ENCODE measurements around the gene SWI5. TPM values are rescaled to one million over a fixed set of nuclear protein-coding genes. Genes with fewer than 3 reads are reported as not detected.

The SWI5 gene
- total RNA-seq, 2 experiments from 2014 or later, result 18.1 to 19.5 TPM

GRCh38 chr9:128249908-128250838 lies 25.9 kb upstream of the SWI5 start:
- POLR2A ChIA-PET, result interaction anchor here (0.7 to 1.0 kb wide), 2 partner anchors 31 to 353 kb away, joined by 4 to 5 read pairs; no protein-coding TSS in a partner anchor
- CTCF ChIA-PET, result interaction anchor here (0.8 to 1.2 kb wide), 3 partner anchors 11 to 112 kb away, joined by 3 to 4 read pairs (median 3); no protein-coding TSS in a partner anchor

DNA sequence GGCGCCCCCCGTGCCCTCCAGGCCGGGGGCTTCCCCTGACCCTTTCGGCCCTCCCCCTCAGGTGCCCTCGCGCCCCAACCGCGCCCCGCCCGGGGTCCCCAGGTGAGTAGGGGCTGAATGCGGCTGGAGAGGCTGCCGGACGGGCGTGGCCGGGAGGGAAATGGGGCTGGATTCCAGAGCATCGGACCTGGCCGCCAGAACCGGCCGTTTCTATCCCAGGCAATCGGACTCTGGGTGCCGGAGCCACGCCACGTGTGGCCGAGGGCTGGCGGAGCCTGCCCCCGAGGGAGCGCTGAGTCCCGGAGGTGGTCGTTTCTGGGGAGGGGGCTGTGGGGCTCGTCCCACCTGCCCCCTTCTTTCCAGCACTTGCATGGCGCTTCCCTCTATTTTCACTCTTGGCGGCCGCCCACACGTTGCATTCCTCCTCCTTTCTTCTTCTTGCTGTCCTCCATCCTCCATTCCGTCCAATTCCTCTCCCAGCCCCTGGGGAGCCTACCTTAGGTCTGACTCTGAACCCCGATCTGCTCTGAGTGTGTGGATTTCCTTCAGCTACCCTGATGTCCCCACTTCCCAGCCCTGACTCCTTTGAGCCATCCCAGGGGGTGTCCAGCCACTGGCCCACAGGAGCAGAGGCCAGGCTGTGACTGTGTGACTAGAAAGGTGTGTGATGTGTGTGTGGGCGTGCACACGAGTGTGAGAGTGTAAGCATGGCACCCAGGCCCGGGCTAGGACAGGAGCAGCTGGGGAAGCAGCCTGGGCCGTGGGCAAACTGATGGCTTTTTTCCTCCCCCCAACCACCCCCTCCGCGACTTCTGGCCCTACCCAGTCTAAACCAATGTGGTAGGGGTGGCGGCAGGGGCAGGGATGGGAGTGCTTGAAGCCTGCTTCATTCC lies 25.0 kb upstream of the SWI5 start:
- POLR2A ChIA-PET, result interaction anchor here (1.0 kb wide), 1 partner anchor 32 kb away, joined by 5 read pairs; no protein-coding TSS in a partner anchor
- CTCF ChIA-PET, result interaction anchor here (1.1 to 1.3 kb wide), 3 partner anchors 17 to 61 kb away, joined by 3 to 4 read pairs (median 3); no protein-coding TSS in a partner anchor

GRCh38 chr9:128251732-128252100 lies 24.4 kb upstream of the SWI5 start:
- CTCF ChIA-PET, result interaction anchor here (1.3 kb wide), 3 partner anchors 16 to 61 kb away, joined by 3 to 4 read pairs (median 3); no protein-coding TSS in a partner anchor
- POLR2A ChIA-PET, result no interaction called here

- ChIA-PET POLR2A (interaction anchor here (0.5 kb wide), 1 partner anchor 61 kb away, joined by 3 read pairs; no protein-coding TSS in a partner anchor), CTCF (interaction anchor here (1.3 kb wide), 3 partner anchors 15 to 62 kb away, joined by 3 to 4 read pairs (median 3); no protein-coding TSS in a partner anchor)
Observed at GRCh38 chr9:128252317-128253139, 23.5 kb upstream of the SWI5 start.

DNA sequence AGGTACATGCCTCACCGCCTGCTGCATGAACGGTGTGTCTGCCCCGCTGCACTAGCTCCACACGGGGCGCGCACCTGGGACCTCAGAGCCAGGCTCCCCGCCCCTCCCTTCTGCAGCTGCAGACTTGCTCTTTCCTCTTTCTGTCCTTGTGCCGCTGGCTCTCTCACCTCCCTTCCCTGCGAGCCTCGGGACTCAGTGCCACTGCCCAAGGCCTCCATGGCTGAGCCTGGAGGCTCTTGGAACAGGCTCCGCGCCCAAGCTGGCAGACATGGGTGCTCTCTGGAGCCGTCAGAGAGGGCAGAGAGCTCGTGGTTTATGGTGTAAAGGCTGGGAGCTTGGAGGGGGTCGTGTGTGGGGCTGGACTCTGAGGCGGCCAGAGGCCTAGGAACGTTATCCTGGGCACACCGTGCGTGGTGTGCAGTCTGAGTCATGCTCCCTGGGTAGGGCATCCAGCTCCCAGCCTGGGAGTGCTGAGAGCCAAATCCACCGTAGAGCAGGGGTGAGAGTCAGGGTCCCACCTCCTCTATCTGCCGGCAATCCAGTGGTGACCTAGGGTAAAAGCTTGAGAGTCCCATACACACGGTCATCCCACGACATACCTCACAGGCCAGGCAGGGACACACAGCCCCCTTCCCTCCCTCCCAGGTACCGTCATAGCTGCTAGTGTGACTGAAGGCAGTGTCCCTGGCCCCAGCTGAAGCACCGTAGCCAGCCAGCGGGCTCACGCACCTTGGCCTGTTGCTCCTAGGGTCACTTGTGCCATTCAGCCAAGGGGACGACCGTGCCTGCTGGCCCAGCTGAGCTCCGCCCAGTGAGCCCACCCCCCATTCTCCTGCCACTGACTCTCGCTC lies 22.7 kb upstream of the SWI5 start:
- ChIA-PET POLR2A (no interaction called here), CTCF (interaction anchor here (0.6 to 1.3 kb wide), 2 partner anchors 9 to 19 kb away, joined by 3 to 4 read pairs; no protein-coding TSS in a partner anchor)

- ChIA-PET POLR2A (no interaction called here), CTCF (interaction anchor here (0.6 kb wide), 1 partner anchor 8 kb away, joined by 4 read pairs; no protein-coding TSS in a partner anchor)
Observed at GRCh38 chr9:128253991-128254346, 22.1 kb upstream of the SWI5 start.

DNA sequence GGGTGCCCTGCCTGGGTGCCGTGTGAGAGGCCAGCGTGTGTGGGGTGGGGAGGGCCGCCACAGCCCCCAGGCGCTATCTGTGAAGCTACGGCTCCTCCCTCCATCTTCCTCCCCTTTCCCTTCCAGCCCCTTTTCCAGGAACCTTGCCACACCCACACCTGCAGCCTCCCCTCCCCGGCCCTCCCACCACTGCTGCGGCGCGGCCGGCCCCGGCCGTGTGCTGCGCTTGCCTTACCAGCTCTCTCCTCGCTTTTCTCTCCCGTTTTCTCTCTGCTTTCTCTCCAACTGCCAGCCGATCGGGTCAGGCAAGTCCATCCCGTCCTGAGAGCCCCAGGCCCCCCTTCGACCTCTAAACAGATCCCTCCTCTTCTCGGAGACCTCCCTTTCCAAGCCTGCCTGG lies 21.7 kb upstream of the SWI5 start:
- ChIA-PET POLR2A (no interaction called here), CTCF (no interaction called here)

GRCh38 chr9:128254855-128255759 lies 21.0 kb upstream of the SWI5 start:
- ChIA-PET CTCF (interaction anchor here (0.6 to 0.9 kb wide), 4 partner anchors 15 to 103 kb away, joined by 3 read pairs; no protein-coding TSS in a partner anchor), POLR2A (no interaction called here)

DNA sequence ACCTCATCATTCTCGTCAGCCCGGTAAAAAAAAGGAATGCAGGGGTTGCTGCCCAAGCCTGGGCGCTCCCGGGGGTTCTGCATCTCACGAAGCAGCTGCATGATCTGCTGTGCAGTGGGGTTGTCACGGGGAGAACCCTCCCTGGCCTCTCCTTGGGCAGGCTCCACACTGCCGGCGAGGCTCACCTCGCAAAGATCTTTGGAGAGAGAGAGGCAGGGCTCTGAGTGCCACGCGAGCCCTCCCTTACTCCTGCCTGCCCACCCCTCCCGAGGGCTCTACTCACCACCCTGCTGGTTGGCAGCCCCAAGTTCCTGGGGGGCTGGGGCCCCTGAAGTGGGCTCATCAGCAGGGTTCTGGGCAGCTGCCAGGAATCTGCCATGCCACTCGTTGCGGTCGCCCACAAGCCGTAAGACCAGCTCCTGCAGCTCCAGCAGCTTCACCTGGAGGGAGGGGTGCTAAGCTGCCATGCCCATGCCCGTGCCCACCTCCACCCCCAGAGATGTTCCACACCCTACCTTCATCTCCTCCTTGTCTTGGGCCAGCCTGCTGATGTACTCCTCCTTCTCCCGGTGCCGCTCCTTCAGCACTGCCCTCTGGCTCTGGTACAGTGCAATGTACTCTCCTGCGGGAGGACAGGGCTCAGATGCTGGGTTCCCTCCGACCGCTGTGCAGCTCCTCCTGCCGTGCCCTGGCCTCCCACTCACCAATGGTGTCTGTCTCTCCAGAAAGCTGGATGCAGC lies 18.8 kb upstream of the SWI5 start:
- ChIA-PET POLR2A (no interaction called here), CTCF (no interaction called here)

DNA sequence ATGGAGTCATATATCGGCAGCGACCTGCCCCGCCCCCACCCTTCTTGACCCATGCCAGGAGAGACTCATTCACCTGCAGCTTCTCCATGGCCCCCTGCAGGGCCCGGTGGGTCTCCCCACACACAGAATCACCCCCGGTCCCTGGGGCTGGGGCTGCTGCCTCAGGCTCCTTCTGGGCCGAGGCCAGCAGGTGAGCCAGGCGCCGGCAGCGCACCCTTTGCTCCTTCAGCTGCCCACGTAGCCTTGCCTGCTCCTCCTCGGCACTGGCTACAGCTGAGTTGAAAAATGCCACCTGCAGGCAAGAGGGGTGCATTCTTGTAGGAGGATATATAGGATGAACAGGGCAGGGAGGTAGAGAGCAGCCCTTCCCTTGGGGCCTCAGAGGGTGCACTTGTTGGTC lies 18.2 kb upstream of the SWI5 start:
- ChIA-PET CTCF (no interaction called here), POLR2A (no interaction called here)

DNA sequence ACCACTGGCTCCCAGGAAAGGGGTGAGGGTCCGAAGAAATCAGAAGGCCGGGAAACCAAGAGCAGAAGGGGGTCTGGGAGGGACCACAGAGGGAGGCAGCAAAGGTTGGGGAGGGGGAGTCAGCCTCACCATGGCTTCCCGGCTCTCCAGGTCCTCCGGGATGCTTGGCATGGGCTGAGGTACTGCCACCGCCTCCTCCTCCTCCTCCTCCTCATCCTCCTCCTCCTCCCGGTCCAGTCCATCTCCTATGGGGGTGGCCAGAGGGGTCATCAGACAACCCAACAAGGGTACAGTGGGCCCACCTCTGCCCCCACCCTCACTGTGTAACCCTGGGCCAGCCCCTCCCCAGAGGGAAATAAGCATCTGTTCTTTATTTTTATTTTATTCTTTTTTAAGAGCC lies 17.8 kb upstream of the SWI5 start:
- CTCF ChIA-PET, result no interaction called here

GRCh38 chr9:128259156-128259555 lies 16.9 kb upstream of the SWI5 start:
- POLR2A ChIA-PET, result no interaction called here
- CTCF ChIA-PET, result no interaction called here

More for the DNA sequence above, 17.8 kb upstream of the SWI5 start:
- POLR2A ChIA-PET, result no interaction called here

- CTCF ChIA-PET, result interaction anchor here (0.9 to 1.0 kb wide), 2 partner anchors 11 to 558 kb away, joined by 3 to 4 read pairs; partner anchors contain the start of gene ENDOG
Observed at GRCh38 chr9:128260340-128260739, 15.7 kb upstream of the SWI5 start.

DNA sequence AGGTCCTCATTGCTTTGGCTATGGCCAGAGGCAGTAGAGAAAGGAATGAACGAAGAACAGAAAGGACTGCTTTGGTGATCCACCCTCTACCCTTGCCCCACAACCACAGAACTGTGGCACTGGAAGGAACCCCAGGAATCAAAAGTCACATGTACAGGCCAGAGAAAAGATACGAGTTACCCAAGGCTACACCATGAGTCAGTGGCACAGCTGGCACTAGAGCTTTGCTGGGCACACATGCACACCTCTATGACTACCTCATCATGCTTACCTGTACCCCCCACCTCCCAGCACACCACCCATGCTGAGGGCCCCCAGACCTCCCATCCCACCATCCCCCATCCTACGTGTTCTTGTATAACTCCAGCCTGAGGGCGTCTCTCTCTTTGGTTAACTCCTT lies 13.4 kb upstream of the SWI5 start:
- ChIA-PET CTCF (interaction anchor here (0.7 to 0.8 kb wide), 2 partner anchors 9 to 23 kb away, joined by 3 to 4 read pairs; no protein-coding TSS in a partner anchor), POLR2A (no interaction called here)

More at GRCh38 chr9:128260340-128260739, 15.7 kb upstream of the SWI5 start:
- POLR2A ChIA-PET, result no interaction called here

DNA sequence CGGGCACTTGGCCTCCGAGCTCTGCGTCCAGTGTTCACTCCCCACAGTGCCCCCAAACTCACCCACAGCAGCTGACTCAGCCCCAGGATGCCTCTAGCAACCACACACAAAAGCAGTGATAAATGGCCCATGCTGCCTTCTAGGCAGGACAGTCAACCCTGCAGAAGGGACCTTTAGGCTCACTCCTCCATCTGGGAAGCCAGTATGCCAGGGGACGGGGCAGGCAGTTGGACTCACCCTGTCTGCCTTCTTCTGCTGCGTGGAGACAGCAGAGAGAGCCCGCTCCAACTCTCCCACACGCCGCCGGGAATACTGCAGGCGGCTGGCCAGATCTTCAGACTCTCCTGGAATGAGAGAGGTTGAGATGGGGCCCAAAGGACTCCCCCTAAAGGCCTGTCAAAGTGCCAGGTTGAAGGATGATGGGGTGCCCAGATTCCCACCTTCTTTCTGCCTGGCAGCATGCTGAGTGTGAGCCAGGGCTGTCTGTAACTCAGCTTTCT lies 10.7 kb upstream of the SWI5 start:
- POLR2A ChIA-PET, result interaction anchor here (0.7 kb wide), 1 partner anchor 274 kb away, joined by 3 read pairs; no protein-coding TSS in a partner anchor
- CTCF ChIA-PET, result no interaction called here
